Liver (tissue), 9 donors: ENCODE measurements around the gene MAFF. TPM values are rescaled to one million over a fixed set of nuclear protein-coding genes. Genes with fewer than 3 reads are reported as not detected.
"Not testable (repeated sequence)": the region's sequence is repeated elsewhere in the genome, so short reads cannot be mapped to it uniquely, and the experiment has no call there.

Experiments used
- DNase-seq: peaks from one replicate; pipeline ENCODE4 v3.0.0-alpha.2; 2017; ENCODE audit warnings: low spot score
- H3K27ac ChIP-seq, 2 donors: one replicate each; pipeline ENCODE4 v1.7.0; 2013; ENCODE audit warnings: inconsistent platforms in 2 of 2, low read length in 2 of 2, control low read depth in 1 of 2, low read depth in 1 of 2, mild to moderate bottlenecking in 1 of 2
- H3K27me3 ChIP-seq, 4 donors: one replicate each; pipeline versions ENCODE4 v1.6.1 to v1.7.0; 2013; ENCODE audit warnings: low read length in 3 of 4, inconsistent platforms in 1 of 4, mild to moderate bottlenecking in 1 of 4, moderate library complexity in 1 of 4; ENCODE audit not compliant: control insufficient read depth in 4 of 4, insufficient read depth in 4 of 4
- H3K36me3 ChIP-seq, 4 donors: one replicate each; pipeline versions ENCODE4 v1.6.1 to v1.7.0; 2013; ENCODE audit warnings: low read length in 3 of 4, mild to moderate bottlenecking in 3 of 4, low read depth in 1 of 4, moderate library complexity in 1 of 4; ENCODE audit not compliant: control insufficient read depth in 4 of 4, insufficient read depth in 3 of 4
- H3K4me1 ChIP-seq, 4 donors: one replicate each; pipeline versions ENCODE4 v1.6.1 to v1.7.0; 2013; ENCODE audit warnings: low read length in 3 of 4, mild to moderate bottlenecking in 3 of 4, moderate library complexity in 1 of 4; ENCODE audit not compliant: control insufficient read depth in 4 of 4, insufficient read depth in 4 of 4
- H3K4me3 ChIP-seq, 3 donors: one replicate each; pipeline versions ENCODE4 v1.6.1 to v1.7.0; 2013; ENCODE audit warnings: low read length in 3 of 3, control low read depth in 1 of 3, low read depth in 1 of 3, mild to moderate bottlenecking in 1 of 3
- H3K9ac ChIP-seq, 2 donors: one replicate each; pipeline ENCODE4 v1.7.0; 2013; ENCODE audit warnings: low read length in 2 of 2, mild to moderate bottlenecking in 2 of 2, moderate library complexity in 2 of 2, control low read depth in 1 of 2, low read depth in 1 of 2
- H3K9me3 ChIP-seq, 4 donors: one replicate each; pipeline versions ENCODE4 v1.6.1 to v1.7.0; 2013; ENCODE audit warnings: low read length in 3 of 4; ENCODE audit not compliant: control insufficient read depth in 4 of 4
- ATF3 ChIP-seq: IDR thresholded peaks from 2 replicates; pipeline ENCODE4 v1.6.1; 2016; ENCODE audit warnings: antibody characterized with exemption
- CTCF ChIP-seq: fragments of 150-350 bp; IDR thresholded peaks from 2 replicates; pipeline ENCODE4 v1.5.1; 2017; ENCODE audit warnings: improper control_type of control experiment, low read depth, low read length; ENCODE audit not compliant: missing input control
- FOXA1 ChIP-seq: IDR thresholded peaks from 2 replicates; pipeline ENCODE4 v1.6.1; 2016; ENCODE audit warnings: antibody characterized with exemption
- FOXA2 ChIP-seq: IDR thresholded peaks from 2 replicates; pipeline ENCODE4 v1.6.1; 2016; ENCODE audit warnings: antibody characterized with exemption
- HNF4A ChIP-seq, 2 donors: conservative IDR thresholded peaks; 2 replicates each; pipeline ENCODE4 v1.6.1; 2016; ENCODE audit warnings: antibody characterized with exemption in 2 of 2, mild to moderate bottlenecking in 2 of 2
- HNF4G ChIP-seq: IDR thresholded peaks from 2 replicates; pipeline ENCODE4 v1.6.1; 2016; ENCODE audit warnings: antibody characterized with exemption
- JUND ChIP-seq, 2 donors: IDR thresholded peaks; 2 replicates each; pipeline ENCODE4 v1.6.1; 2016; ENCODE audit warnings: antibody characterized with exemption in 2 of 2
- MAX ChIP-seq: IDR thresholded peaks from 2 replicates; pipeline ENCODE4 v1.6.1; 2016; ENCODE audit warnings: antibody characterized with exemption
- NR2F2 ChIP-seq: IDR thresholded peaks from 2 replicates; pipeline ENCODE4 v1.6.1; 2016; ENCODE audit warnings: antibody characterized with exemption
- RAD21 ChIP-seq, 2 donors: IDR thresholded peaks; 2 replicates each; pipeline ENCODE4 v1.6.1; 2016; ENCODE audit warnings: antibody characterized with exemption in 2 of 2, mild to moderate bottlenecking in 2 of 2
- REST ChIP-seq: IDR thresholded peaks from 2 replicates; pipeline ENCODE4 v1.6.1; 2016; ENCODE audit warnings: antibody characterized with exemption, mild to moderate bottlenecking
- RXRA ChIP-seq, 2 donors: IDR thresholded peaks; 2 replicates each; pipeline ENCODE4 v1.6.1; 2017 to 2018; ENCODE audit warnings: antibody characterized with exemption in 2 of 2, mild to moderate bottlenecking in 1 of 2
- SP1 ChIP-seq: IDR thresholded peaks from 2 replicates; pipeline ENCODE4 v1.6.1; 2018; ENCODE audit warnings: antibody characterized with exemption, mild to moderate bottlenecking
- TAF1 ChIP-seq: conservative IDR thresholded peaks from 2 replicates; pipeline ENCODE4 v1.6.1; 2016; ENCODE audit warnings: antibody characterized with exemption, mild to moderate bottlenecking
- YY1 ChIP-seq: IDR thresholded peaks from 2 replicates; pipeline ENCODE4 v1.6.1; 2016; ENCODE audit warnings: antibody characterized with exemption, mild to moderate bottlenecking
- ZBTB33 ChIP-seq: IDR thresholded peaks from 2 replicates; pipeline ENCODE4 v1.6.1; 2016; ENCODE audit warnings: antibody characterized with exemption
- WGBS: extraction: QIAGEN DNeasy Blood & Tissue Kit; methylation state at CpG from one replicate; pipeline ENCODE4 v1.1.7; 2013; 5-methylcytosine and 5-hydroxymethylcytosine counted together
- polyA plus RNA-seq, 2 donors: library from polyadenylated mRNA; stranded (reverse) in 1 of 2; unstranded in 1 of 2; fragments of 200-250 nt in 1 of 2; fragments of >200 nt in 1 of 2; fragmentation: Nextera tagmentation in 1 of 2; extraction: Ambion mirVana in 1 of 2; gene quantifications; one replicate each; pipeline versions ENCODE4 v1.2.1 to v1.2.3, GENCODE V29; 2013 to 2015
- total RNA-seq, 2 donors: library from RNA; depleted of rRNA; stranded (reverse); fragments of >200 nt; gene quantifications; one replicate each; pipeline ENCODE4 v1.2.3, GENCODE V29; 2014
- donor health status: healthy.
- donor health status: healthy.
- donor health status: healthy.
- donor health status: healthy.
- donor health status: healthy.

The MAFF gene
- total and polyA plus RNA-seq, 4 donors = 1.4 to 3.3 (median 2.0) TPM

- peak; percentile 95 for TF ChIP-seq YY1
- no peak for TF ChIP-seq MAX
- no peak for TF ChIP-seq FOXA1
- TF ChIP-seq HNF4A (conservative IDR thresholded peaks at IDR 0.05) = peak; percentile 85 to 89
Measured at GRCh38 chr22:38153821-38154562, 47.8 kb upstream of the MAFF start (continued).

GRCh38 chr22:38154563-38154915, 47.3 kb upstream of the MAFF start:
- not testable (repeated sequence) for DNase-seq, H3K36me3 ChIP-seq, H3K4me3 ChIP-seq, H3K9me3 ChIP-seq, H3K27me3 ChIP-seq, H3K9ac ChIP-seq
- Histone ChIP-seq H3K27ac (peak overlapping the region in 1 of 2 donors; percentile 70), H3K4me1 (peaks cover 3 to 10% (median 8%) of the 10 kb centered on the region in 4 donors)
- 86% methylated on average over 1 of the region's 1 CpG for WGBS

GRCh38 chr22:38155703-38156102, 46.1 kb upstream of the MAFF start:
- Histone ChIP-seq H3K36me3 (no peaks in the 10 kb centered on the region), H3K9me3 (no peaks in the 10 kb centered on the region), H3K4me3 (no peak overlapping the region), H3K4me1 (peaks cover 3 to 10% (median 8%) of the 10 kb centered on the region in 4 donors), H3K27me3 (no peaks in the 10 kb centered on the region), H3K27ac (no peak overlapping the region), H3K9ac (no peak overlapping the region)
- DNase-seq = no peak
- TF ChIP-seq YY1 = no peak
- no peak for TF ChIP-seq HNF4A (conservative IDR thresholded peaks at IDR 0.05)
- no peak for TF ChIP-seq RXRA (IDR thresholded peaks at IDR 0.05)
- no peak for TF ChIP-seq JUND (IDR thresholded peaks at IDR 0.05)
- no peak for TF ChIP-seq SP1
- no peak for TF ChIP-seq CTCF
- TF ChIP-seq RAD21 (IDR thresholded peaks at IDR 0.05) = no peak
- TF ChIP-seq FOXA1 = no peak
- TF ChIP-seq ATF3 = no peak
- TF ChIP-seq MAX = no peak
- TF ChIP-seq HNF4G = no peak
- no peak for TF ChIP-seq FOXA2
- no peak for TF ChIP-seq ZBTB33
- TF ChIP-seq TAF1 = no peak
- no peak for TF ChIP-seq REST
- TF ChIP-seq NR2F2 = no peak
- 95% methylated on average over 1 of the region's 1 CpG for WGBS
